ENCODE results near the gene AMH. TPM values are rescaled to one million over a fixed set of nuclear protein-coding genes. Genes with fewer than 3 reads are reported as not detected.

Gene AMH
- total and polyA plus RNA-seq, 2 of the 13 experiments (the other 11 are each of a cell fraction or from before 2014, with no cell fraction given), result 0.03 to 0.18 TPM

DNA sequence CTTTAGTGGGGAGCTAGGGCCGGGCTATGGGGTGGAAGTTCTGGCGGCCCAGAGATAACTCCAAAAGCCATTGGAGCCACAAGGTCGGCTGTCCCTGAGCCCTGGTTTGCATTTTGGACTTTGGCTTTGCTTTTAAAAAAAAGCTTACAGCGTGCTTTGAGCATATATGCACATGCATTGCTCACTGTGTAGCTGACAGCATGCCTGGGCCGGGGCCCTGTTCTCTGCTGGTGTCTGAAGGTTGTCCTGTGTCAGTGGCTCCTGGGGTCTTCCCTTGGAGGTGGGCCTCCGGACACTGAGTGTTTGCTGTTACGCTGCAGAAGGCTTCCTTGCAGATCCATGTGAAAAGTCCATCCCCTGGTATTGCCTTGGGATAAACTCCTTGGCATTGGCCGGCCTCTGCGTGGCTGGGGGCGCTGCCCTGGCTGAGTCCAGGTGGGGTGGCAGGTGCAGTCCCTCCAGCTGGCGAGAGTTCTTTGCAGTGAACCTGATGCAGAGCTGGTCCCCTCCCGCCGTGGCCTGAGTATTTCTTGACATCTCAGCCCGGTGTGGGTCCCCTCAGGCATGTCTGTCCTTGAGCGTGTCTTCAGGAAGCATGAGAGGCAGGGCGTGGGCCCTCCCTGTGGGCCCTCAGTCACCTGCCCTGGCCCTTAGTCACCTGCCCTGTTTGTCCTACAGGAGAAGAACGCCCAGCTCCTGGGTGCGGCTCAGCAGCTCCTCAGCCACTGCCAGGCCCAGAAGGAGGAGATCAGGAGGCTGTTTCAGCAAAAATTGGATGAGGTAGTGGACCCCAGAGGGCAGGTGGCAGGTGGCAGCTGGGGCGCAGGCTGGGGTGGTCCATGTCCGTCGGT, 36.0 kb upstream of the AMH start (continued):
- TF ChIP-seq, protein P1, sequence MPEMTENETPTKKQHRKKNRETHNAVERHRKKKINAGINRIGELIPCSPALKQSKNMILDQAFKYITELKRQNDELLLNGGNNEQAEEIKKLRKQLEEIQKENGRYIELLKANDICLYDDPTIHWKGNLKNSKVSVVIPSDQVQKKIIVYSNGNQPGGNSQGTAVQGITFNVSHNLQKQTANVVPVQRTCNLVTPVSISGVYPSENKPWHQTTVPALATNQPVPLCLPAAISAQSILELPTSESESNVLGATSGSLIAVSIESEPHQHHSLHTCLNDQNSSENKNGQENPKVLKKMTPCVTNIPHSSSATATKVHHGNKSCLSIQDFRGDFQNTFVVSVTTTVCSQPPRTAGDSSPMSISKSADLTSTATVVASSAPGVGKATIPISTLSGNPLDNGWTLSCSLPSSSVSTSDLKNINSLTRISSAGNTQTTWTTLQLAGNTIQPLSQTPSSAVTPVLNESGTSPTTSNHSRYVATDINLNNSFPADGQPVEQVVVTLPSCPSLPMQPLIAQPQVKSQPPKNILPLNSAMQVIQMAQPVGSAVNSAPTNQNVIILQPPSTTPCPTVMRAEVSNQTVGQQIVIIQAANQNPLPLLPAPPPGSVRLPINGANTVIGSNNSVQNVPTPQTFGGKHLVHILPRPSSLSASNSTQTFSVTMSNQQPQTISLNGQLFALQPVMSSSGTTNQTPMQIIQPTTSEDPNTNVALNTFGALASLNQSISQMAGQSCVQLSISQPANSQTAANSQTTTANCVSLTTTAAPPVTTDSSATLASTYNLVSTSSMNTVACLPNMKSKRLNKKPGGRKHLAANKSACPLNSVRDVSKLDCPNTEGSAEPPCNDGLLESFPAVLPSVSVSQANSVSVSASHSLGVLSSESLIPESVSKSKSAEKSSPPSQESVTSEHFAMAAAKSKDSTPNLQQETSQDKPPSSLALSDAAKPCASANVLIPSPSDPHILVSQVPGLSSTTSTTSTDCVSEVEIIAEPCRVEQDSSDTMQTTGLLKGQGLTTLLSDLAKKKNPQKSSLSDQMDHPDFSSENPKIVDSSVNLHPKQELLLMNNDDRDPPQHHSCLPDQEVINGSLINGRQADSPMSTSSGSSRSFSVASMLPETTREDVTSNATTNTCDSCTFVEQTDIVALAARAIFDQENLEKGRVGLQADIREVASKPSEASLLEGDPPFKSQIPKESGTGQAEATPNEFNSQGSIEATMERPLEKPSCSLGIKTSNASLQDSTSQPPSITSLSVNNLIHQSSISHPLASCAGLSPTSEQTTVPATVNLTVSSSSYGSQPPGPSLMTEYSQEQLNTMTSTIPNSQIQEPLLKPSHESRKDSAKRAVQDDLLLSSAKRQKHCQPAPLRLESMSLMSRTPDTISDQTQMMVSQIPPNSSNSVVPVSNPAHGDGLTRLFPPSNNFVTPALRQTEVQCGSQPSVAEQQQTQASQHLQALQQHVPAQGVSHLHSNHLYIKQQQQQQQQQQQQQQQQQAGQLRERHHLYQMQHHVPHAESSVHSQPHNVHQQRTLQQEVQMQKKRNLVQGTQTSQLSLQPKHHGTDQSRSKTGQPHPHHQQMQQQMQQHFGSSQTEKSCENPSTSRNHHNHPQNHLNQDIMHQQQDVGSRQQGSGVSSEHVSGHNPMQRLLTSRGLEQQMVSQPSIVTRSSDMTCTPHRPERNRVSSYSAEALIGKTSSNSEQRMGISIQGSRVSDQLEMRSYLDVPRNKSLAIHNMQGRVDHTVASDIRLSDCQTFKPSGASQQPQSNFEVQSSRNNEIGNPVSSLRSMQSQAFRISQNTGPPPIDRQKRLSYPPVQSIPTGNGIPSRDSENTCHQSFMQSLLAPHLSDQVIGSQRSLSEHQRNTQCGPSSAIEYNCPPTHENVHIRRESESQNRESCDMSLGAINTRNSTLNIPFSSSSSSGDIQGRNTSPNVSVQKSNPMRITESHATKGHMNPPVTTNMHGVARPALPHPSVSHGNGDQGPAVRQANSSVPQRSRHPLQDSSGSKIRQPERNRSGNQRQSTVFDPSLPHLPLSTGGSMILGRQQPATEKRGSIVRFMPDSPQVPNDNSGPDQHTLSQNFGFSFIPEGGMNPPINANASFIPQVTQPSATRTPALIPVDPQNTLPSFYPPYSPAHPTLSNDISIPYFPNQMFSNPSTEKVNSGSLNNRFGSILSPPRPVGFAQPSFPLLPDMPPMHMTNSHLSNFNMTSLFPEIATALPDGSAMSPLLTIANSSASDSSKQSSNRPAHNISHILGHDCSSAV (CRISPR knock-in tag; IDR thresholded peaks at IDR 0.05; ENCODE audit: borderline replicate concordance), result no peak
- TF ChIP-seq CEBPG (CRISPR knock-in tag; IDR thresholded peaks at IDR 0.05) (peak; percentile 41; the same call in 1 of the 2 replicates), ZNF564 (CRISPR knock-in tag; IDR thresholded peaks at IDR 0.05) (0 out of 2 replicates have a peak, but pooled peaks have one; percentile 36), ZNF230 (CRISPR knock-in tag; IDR thresholded peaks at IDR 0.05) (peak; percentile 90; the same call in 1 of the 2 replicates), ZNF253 (CRISPR knock-in tag; IDR thresholded peaks at IDR 0.05; ENCODE audit: borderline replicate concordance) (peak; percentile 91; the same call in 1 of the 2 replicates)
- TF ChIP-seq, protein P2, sequence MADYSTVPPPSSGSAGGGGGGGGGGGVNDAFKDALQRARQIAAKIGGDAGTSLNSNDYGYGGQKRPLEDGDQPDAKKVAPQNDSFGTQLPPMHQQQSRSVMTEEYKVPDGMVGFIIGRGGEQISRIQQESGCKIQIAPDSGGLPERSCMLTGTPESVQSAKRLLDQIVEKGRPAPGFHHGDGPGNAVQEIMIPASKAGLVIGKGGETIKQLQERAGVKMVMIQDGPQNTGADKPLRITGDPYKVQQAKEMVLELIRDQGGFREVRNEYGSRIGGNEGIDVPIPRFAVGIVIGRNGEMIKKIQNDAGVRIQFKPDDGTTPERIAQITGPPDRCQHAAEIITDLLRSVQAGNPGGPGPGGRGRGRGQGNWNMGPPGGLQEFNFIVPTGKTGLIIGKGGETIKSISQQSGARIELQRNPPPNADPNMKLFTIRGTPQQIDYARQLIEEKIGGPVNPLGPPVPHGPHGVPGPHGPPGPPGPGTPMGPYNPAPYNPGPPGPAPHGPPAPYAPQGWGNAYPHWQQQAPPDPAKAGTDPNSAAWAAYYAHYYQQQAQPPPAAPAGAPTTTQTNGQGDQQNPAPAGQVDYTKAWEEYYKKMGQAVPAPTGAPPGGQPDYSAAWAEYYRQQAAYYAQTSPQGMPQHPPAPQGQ (CRISPR knock-in tag; IDR thresholded peaks at IDR 0.05; ENCODE audit: borderline replicate concordance), result no peak
- TF ChIP-seq, protein P3, sequence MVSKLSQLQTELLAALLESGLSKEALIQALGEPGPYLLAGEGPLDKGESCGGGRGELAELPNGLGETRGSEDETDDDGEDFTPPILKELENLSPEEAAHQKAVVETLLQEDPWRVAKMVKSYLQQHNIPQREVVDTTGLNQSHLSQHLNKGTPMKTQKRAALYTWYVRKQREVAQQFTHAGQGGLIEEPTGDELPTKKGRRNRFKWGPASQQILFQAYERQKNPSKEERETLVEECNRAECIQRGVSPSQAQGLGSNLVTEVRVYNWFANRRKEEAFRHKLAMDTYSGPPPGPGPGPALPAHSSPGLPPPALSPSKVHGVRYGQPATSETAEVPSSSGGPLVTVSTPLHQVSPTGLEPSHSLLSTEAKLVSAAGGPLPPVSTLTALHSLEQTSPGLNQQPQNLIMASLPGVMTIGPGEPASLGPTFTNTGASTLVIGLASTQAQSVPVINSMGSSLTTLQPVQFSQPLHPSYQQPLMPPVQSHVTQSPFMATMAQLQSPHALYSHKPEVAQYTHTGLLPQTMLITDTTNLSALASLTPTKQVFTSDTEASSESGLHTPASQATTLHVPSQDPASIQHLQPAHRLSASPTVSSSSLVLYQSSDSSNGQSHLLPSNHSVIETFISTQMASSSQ (IDR thresholded peaks at IDR 0.05; ENCODE audit: low read depth), result no peak
- TF ChIP-seq, protein P3 (CRISPR knock-in tag; IDR thresholded peaks at IDR 0.05; ENCODE audit: borderline replicate concordance), result 0 out of 2 replicates have a peak, but pooled peaks have one; percentile 56

All from HepG2 (cell line).